Uterus (tissue), 4 donors: Measurements from ENCODE around the gene PEAR1. TPM values are rescaled to one million over a fixed set of nuclear protein-coding genes. Genes with fewer than 3 reads are reported as not detected.

Source experiments
- DNase-seq, 2 donors: peaks; one replicate each; pipeline ENCODE4 v3.0.0-alpha.2; 2019 to 2020
- H3K27ac ChIP-seq, 2 donors: fragments of 200-600 bp; sonication (generic); 1 replicate in 1 of 2; 2 replicates in 1 of 2; pipeline ENCODE4 v1.5.1; 2016 to 2018
- H3K27me3 ChIP-seq, 2 donors: fragments of 200-600 bp; sonication (generic); one replicate each; pipeline ENCODE4 v1.5.1; 2018 to 2019; ENCODE audit warnings: control low read depth in 1 of 2
- H3K36me3 ChIP-seq, 2 donors: fragments of 200-600 bp; sonication (generic); one replicate each; pipeline ENCODE4 v1.5.1; 2019; ENCODE audit warnings: control low read depth in 1 of 2
- H3K4me1 ChIP-seq, 2 donors: fragments of 200-600 bp; sonication (generic); one replicate each; pipeline ENCODE4 v1.5.1; 2018 to 2019; ENCODE audit warnings: control low read depth in 1 of 2
- H3K4me3 ChIP-seq, 2 donors: fragments of 200-600 bp; sonication (generic); 1 replicate in 1 of 2; 2 replicates in 1 of 2; pipeline ENCODE4 v1.5.1; 2018 to 2019; ENCODE audit warnings: mild to moderate bottlenecking in 1 of 2
- H3K9me3 ChIP-seq, 2 donors: fragments of 200-600 bp; sonication (generic); one replicate each; pipeline ENCODE4 v1.5.1; 2019; ENCODE audit warnings: control low read depth in 1 of 2
- CTCF ChIP-seq, 4 experiments: fragments of 200-600 bp in 2 of 4; fragments of 450-650 bp in 2 of 4; sonication (generic) in 2 of 4; IDR thresholded peaks; one replicate each; pipeline ENCODE4 v1.5.1; 2016 to 2019; ENCODE audit warnings: antibody characterized with exemption in 4 of 4, mild to moderate bottlenecking in 2 of 4, moderate library complexity in 1 of 4
- POLR2A ChIP-seq, 2 donors: fragments of 450-650 bp; IDR thresholded peaks; one replicate each; pipeline ENCODE4 v1.6.1; 2016; ENCODE audit warnings: antibody characterized with exemption in 2 of 2, mild to moderate bottlenecking in 1 of 2, moderate library complexity in 1 of 2
- intact Hi-C: fragments of 100-400 bp; cut with DNase I; formaldehyde crosslinking; loops from one replicate; pipeline ENCODE4 v1.15.1; 2023; ENCODE audit warnings: low total_unique reads
- total RNA-seq, 4 donors: library from RNA; depleted of rRNA in 3 of 4; stranded (reverse); fragments of >200 nt in 3 of 4; gene quantifications; one replicate each; pipeline versions ENCODE4 v1.1.0 to v1.2.4, GENCODE V29; 2014 to 2023
- donor health status: DM: yes; HTN: yes; CAD: no.

The PEAR1 gene
- total RNA-seq, 4 donors from 2014 or later = 7.4 to 41.8 (median 17.9) TPM

- Histone ChIP-seq H3K27ac (no peak overlapping the region), H3K9me3 (no peaks in the 10 kb centered on the region), H3K36me3 (no peaks in the 10 kb centered on the region), H3K27me3 (no peaks in the 10 kb centered on the region), H3K4me3 (no peak overlapping the region), H3K4me1 (no peaks in the 10 kb centered on the region)
- DNase-seq = no peak
- TF ChIP-seq CTCF (IDR thresholded peaks at IDR 0.05) (no peak), POLR2A (IDR thresholded peaks at IDR 0.05) (no peak)
- intact Hi-C loops = no loop called here
Measured at GRCh38 chr1:156949127-156949526, 55.6 kb downstream of the PEAR1 start.

GRCh38 chr1:156951371-156951770, 57.9 kb downstream of the PEAR1 start:
- H3K4me3 ChIP-seq = no peak overlapping the region
- H3K4me1 ChIP-seq = no peaks in the 10 kb centered on the region
- no peak for DNase-seq
- intact Hi-C loops = no loop called here
- no peaks in the 10 kb centered on the region for H3K36me3 ChIP-seq
- no peaks in the 10 kb centered on the region for H3K27me3 ChIP-seq
- no peaks in the 10 kb centered on the region for H3K9me3 ChIP-seq
- no peak overlapping the region for H3K27ac ChIP-seq
- no peak for TF ChIP-seq CTCF (IDR thresholded peaks at IDR 0.05)
- TF ChIP-seq POLR2A (IDR thresholded peaks at IDR 0.05) = no peak

- H3K27ac ChIP-seq = no peak overlapping the region
- no peaks in the 10 kb centered on the region for H3K27me3 ChIP-seq
- no peak for TF ChIP-seq POLR2A (IDR thresholded peaks at IDR 0.05)
- TF ChIP-seq CTCF (IDR thresholded peaks at IDR 0.05) = no peak
- H3K4me1 ChIP-seq = no peaks in the 10 kb centered on the region
- intact Hi-C loops = no loop called here
- no peaks in the 10 kb centered on the region for H3K9me3 ChIP-seq
- H3K36me3 ChIP-seq = no peaks in the 10 kb centered on the region
- no peak for DNase-seq
- H3K4me3 ChIP-seq = no peak overlapping the region
Measured at GRCh38 chr1:156953571-156953970, 60.1 kb downstream of the PEAR1 start.

GRCh38 chr1:156956333-156956732, 62.8 kb downstream of the PEAR1 start:
- intact Hi-C loops = no loop called here
- H3K27me3 ChIP-seq = no peaks in the 10 kb centered on the region
- H3K4me3 ChIP-seq = no peak overlapping the region
- DNase-seq = no peak
- H3K36me3 ChIP-seq = no peaks in the 10 kb centered on the region
- H3K27ac ChIP-seq = no peak overlapping the region
- no peaks in the 10 kb centered on the region for H3K9me3 ChIP-seq
- H3K4me1 ChIP-seq = no peaks in the 10 kb centered on the region
- TF ChIP-seq CTCF (IDR thresholded peaks at IDR 0.05) (no peak), POLR2A (IDR thresholded peaks at IDR 0.05) (no peak)

GRCh38 chr1:156957634-156958033, 64.1 kb downstream of the PEAR1 start:
- H3K9me3 ChIP-seq = no peaks in the 10 kb centered on the region
- no peaks in the 10 kb centered on the region for H3K27me3 ChIP-seq
- H3K4me3 ChIP-seq = no peak overlapping the region
- TF ChIP-seq CTCF (IDR thresholded peaks at IDR 0.05) (no peak), POLR2A (IDR thresholded peaks at IDR 0.05) (no peak)
- no peaks in the 10 kb centered on the region for H3K4me1 ChIP-seq
- H3K36me3 ChIP-seq = no peaks in the 10 kb centered on the region
- H3K27ac ChIP-seq = no peak overlapping the region
- no peak for DNase-seq
- intact Hi-C loops = no loop called here
